ENCODE results near the gene PRDM15. TPM values are rescaled to one million over a fixed set of nuclear protein-coding genes. Genes with fewer than 3 reads are reported as not detected.

Gene PRDM15
- total and polyA plus RNA-seq, 2 experiments from 2014 or later = 2.3 to 6.4 TPM

GRCh38 chr21:41897047-41897669 is 18.0 kb upstream of the PRDM15 start:
- no peaks in the 10 kb centered on the region for H3K36me3 ChIP-seq
- DNase-seq (ENCODE audit: low read depth in 1 of 2, low spot score in 1 of 2) = no peak
- no peak overlapping the region for H3K27ac ChIP-seq
- H3K4me1 ChIP-seq (ENCODE audit: low read depth) = no peaks in the 10 kb centered on the region
- no peak for TF ChIP-seq CTCF (IDR thresholded peaks at IDR 0.05; ENCODE audit: low read depth, low read length)
- H3K27me3 ChIP-seq = no peaks in the 10 kb centered on the region
- no peaks in the 10 kb centered on the region for H3K9me3 ChIP-seq (ENCODE audit: low read depth)
- no peak overlapping the region for H3K4me3 ChIP-seq

- Histone ChIP-seq H3K9me3 (ENCODE audit: low read depth) (no peaks in the 10 kb centered on the region), H3K4me3 (no peak overlapping the region), H3K27ac (no peak overlapping the region), H3K36me3 (no peaks in the 10 kb centered on the region), H3K4me1 (ENCODE audit: low read depth) (no peaks in the 10 kb centered on the region), H3K27me3 (no peaks in the 10 kb centered on the region)
- no peak for TF ChIP-seq CTCF (IDR thresholded peaks at IDR 0.05; ENCODE audit: low read depth, low read length)
- peak in 1 of 2 donors; percentile 11 for DNase-seq (ENCODE audit: low read depth in 1 of 2, low spot score in 1 of 2)
These were observed 16.7 kb upstream of the PRDM15 start for GRCh38 chr21:41895643-41896493.

- no peak for TF ChIP-seq CTCF (IDR thresholded peaks at IDR 0.05; ENCODE audit: low read depth, low read length)
- no peaks in the 10 kb centered on the region for H3K36me3 ChIP-seq
- H3K4me3 ChIP-seq = no peak overlapping the region
- H3K9me3 ChIP-seq (ENCODE audit: low read depth) = no peaks in the 10 kb centered on the region
- no peak overlapping the region for H3K27ac ChIP-seq
- DNase-seq (ENCODE audit: low read depth in 1 of 2, low spot score in 1 of 2) = peak in 1 of 2 donors; percentile 89
- no peaks in the 10 kb centered on the region for H3K27me3 ChIP-seq
- H3K4me1 ChIP-seq (ENCODE audit: low read depth) = no peaks in the 10 kb centered on the region
These were observed 15.9 kb upstream of the PRDM15 start for GRCh38 chr21:41894922-41895557.

GRCh38 chr21:41894511-41894910 is 15.4 kb upstream of the PRDM15 start:
- H3K27me3 ChIP-seq = no peaks in the 10 kb centered on the region
- H3K36me3 ChIP-seq = no peaks in the 10 kb centered on the region
- no peaks in the 10 kb centered on the region for H3K4me1 ChIP-seq (ENCODE audit: low read depth)
- H3K27ac ChIP-seq = no peak overlapping the region
- TF ChIP-seq CTCF (IDR thresholded peaks at IDR 0.05; ENCODE audit: low read depth, low read length) = no peak
- H3K4me3 ChIP-seq = no peak overlapping the region
- no peak for DNase-seq (ENCODE audit: low read depth in 1 of 2, low spot score in 1 of 2)
- H3K9me3 ChIP-seq (ENCODE audit: low read depth) = no peaks in the 10 kb centered on the region

GRCh38 chr21:41892726-41893125 is 13.6 kb upstream of the PRDM15 start:
- Histone ChIP-seq H3K9me3 (ENCODE audit: low read depth) (no peaks in the 10 kb centered on the region), H3K4me1 (ENCODE audit: low read depth) (no peaks in the 10 kb centered on the region), H3K27me3 (no peaks in the 10 kb centered on the region), H3K27ac (no peak overlapping the region), H3K36me3 (no peaks in the 10 kb centered on the region), H3K4me3 (no peak overlapping the region)
- TF ChIP-seq CTCF (IDR thresholded peaks at IDR 0.05; ENCODE audit: low read depth, low read length) = no peak
- no peak for DNase-seq (ENCODE audit: low read depth in 1 of 2, low spot score in 1 of 2)

Data from cardiac muscle cell (in vitro differentiated cells and primary cell).